ENCODE data around the gene SLC26A11.
"Not testable (repeated sequence)": the region's sequence is repeated elsewhere in the genome, so short reads cannot be mapped to it uniquely, and the experiment has no call there.

Gene SLC26A11

DNA sequence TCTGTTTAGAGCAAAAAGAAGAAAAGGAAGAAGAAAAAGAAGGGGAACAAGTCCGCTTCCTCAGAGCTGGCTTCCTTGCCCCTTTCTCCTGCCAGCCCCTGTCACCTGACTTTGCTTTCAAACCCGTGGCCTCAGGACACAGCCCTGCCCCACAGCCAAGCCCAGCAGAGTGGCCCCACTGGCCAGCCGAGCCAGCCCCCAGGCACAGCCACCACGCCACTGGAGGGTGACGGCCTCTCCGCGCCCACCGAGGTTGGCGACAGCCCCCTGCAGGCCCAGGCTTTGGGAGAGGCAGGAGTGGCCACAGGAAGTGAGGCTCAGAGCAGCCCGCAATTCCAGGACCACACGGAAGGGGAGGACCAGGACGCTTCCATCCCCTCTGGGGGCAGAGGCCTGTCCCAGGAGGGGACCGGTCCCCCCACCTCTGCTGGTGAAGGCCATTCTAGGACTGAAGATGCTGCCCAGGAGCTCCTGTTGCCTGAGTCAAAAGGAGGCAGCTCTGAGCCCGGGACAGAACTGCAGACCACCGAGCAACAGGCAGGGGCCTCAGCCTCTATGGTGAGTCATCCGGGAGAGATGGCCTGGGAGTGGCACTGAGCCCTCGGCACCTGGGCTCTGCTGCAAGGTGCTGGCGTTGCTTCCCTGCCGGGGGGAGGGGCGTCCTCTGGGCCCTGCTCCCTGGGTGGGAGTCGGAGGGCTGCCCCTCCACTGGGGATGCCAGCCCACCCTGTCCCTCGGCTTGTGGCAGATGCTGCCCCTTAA is 67.8 kb downstream of the SLC26A11 start:
- no peak for DNase-seq

- no peak for DNase-seq
These were observed 69.4 kb downstream of the SLC26A11 start for GRCh38 chr17:80289616-80290015.

- DNase-seq = no peak
These were observed 69.9 kb downstream of the SLC26A11 start for GRCh38 chr17:80290156-80290555.

- DNase-seq = no peak
These were observed 71.0 kb downstream of the SLC26A11 start for GRCh38 chr17:80291260-80291659.

GRCh38 chr17:80291691-80292487 is 71.7 kb downstream of the SLC26A11 start:
- DNase-seq = no peak

DNA sequence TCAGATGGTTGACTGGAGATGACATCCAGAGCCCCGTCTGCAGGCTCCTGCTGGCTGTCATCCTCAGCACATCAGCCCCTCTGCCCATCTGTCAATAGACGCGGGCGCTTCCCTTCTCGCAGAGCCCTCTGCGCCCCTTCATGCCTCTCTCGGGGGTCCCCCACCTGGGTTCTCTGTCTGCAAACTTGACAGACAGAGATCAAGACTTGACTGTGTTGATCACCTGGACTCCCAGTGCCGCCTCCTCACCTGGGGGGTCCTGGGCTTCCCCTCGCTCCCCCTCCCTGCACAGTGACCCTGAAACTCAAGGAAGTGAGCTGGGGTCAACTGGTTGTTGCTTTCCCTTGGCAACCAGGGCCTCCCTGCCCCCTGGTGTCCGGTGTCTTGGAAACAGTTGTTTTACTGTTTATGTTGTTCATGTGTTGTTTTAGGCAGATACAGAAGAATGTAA is 72.3 kb downstream of the SLC26A11 start:
- no peak for DNase-seq

- no peak for DNase-seq
These were observed 74.0 kb downstream of the SLC26A11 start for GRCh38 chr17:80294210-80294609.

- no peak for DNase-seq
These were observed 74.4 kb downstream of the SLC26A11 start for GRCh38 chr17:80294653-80295052.

- DNase-seq = no peak
These were observed 74.9 kb downstream of the SLC26A11 start for GRCh38 chr17:80295146-80295545.

GRCh38 chr17:80295559-80295958 is 75.3 kb downstream of the SLC26A11 start:
- no peak for DNase-seq

DNA sequence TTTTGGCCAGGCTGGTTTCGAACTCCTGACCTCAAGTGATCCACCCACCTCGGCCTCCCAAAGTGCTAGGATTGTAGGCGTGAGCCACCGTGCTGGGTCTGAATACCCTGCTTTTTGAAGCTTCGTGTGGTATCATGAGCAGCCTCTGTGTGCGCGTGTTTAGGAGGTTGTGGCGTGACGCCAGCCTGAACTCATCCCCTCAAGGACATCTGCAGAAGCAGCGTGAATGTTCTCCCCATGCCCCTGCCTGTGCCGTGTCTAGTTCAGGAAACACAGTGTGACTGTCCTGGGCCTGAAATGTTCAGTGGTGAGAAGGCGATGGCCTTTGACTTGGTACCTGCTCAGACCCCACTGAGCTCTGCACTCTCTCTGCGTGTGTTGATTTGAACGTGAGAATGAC is 76.0 kb downstream of the SLC26A11 start:
- no peak for DNase-seq

DNA sequence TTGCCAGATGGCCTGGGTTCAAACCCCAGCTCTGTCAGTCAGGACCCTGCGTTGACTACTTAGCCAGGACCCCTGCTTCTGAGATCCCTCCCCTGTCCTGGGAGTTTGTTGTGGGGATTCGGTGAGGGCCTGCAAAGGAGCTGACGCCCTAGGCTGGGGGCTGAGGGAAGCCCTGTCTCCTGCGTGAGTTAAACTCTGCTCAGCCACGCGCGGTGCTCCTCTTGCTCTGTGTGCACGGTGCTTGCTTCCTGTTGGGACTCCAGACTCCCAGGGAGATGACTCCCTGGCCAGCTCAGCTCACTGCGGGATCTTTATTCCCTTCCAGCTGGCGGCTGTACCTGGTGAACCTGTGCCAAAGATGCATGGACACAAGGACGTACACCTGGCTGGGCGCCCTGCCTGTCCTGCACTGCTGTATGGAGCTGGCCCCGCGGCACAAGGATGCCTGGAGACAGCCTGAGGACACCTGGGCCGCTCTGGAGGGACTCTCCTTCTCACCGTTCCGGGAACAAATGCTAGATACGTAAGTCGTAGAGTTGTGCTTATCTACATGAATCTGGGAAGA is 77.9 kb downstream of the SLC26A11 start:
- no peak for DNase-seq

- DNase-seq = not testable (repeated sequence)
These were observed 79.3 kb downstream of the SLC26A11 start for GRCh38 chr17:80299350-80300100.

GRCh38 chr17:80300756-80301155 is 80.5 kb downstream of the SLC26A11 start:
- DNase-seq = not testable (repeated sequence)

All from NCI-H510A treated with DMSO at 0.1 percent for 48 hours (cell line).